Measurements from ENCODE around the gene CREB3L4. TPM values are rescaled to one million over a fixed set of nuclear protein-coding genes. Genes with fewer than 3 reads are reported as not detected.
A peak's percentile ranks its signal among the peaks of the same experiment; 100 is the strongest.

Gene CREB3L4
- total and polyA plus RNA-seq, 2 of the 13 experiments (the other 11 are each of a cell fraction or from before 2014, with no cell fraction given), result 9.9 to 18.7 TPM

DNA sequence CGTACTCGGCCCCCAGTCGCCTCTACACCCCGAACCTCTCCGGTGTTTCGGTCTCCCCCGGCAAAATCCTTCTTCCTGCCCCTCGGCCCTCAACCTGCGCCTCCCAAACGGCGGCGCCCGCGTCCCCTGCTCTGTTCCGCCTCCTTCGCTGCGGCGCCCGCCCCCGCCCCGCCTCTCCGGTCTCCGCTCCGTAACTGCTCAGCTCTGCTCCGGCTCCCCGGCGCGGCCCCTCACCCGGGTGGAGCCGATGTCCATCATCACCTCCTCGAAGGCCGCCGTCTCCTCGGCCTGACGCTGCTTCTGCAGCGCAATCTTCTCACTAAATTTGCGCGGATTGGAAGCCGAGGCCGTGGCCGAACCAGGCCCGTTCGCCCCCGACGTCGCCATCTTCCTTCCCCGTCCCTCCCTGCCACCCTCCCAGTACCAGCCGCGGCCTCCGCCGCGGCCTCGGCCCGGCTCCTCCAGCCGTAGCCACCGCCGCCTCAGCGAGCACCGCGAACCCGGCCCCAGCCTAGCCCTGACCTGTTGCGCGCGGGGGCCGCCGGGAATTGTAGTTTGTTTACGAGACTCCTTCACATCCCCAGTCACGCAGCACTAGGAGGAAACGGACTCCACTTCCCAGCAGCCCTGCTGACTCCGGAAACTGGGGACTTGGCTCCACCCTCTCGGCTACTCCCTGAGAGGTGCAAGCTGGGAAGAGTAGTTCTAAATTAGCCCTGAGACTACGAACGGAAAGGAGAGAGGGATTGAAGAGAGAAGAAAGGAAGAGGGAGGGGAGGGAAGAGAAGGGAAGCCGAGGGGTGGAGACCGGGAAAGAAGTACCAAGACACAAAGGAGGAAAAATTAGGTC is 9.4 kb upstream of the CREB3L4 start, which contains the start of gene CRTC2 (continued):
- TF ChIP-seq EHMT2 (IDR thresholded peaks at IDR 0.05; ENCODE audit: borderline replicate concordance, low read depth, low read length) (no peak), ZNF549 (CRISPR knock-in tag; IDR thresholded peaks at IDR 0.05) (0 out of 2 replicates have a peak, but pooled peaks have one; percentile 44), ARID2 (CRISPR knock-in tag; IDR thresholded peaks at IDR 0.05; ENCODE audit: borderline replicate concordance) (0 out of 2 replicates have a peak, but pooled peaks have one; percentile 45), RBM39 (IDR thresholded peaks at IDR 0.05; ENCODE audit: low read depth, low read length, poor library complexity, severe bottlenecking) (no peak), ZNF460 (CRISPR knock-in tag; IDR thresholded peaks at IDR 0.05; ENCODE audit: borderline replicate concordance) (peak; percentile 17; the same call in 1 of the 2 replicates), NAIF1 (CRISPR knock-in tag; IDR thresholded peaks at IDR 0.05; ENCODE audit: borderline replicate concordance) (no peak), SRSF4 (IDR thresholded peaks at IDR 0.05; ENCODE audit: low read depth, low read length, poor library complexity, severe bottlenecking) (no peak)

DNA sequence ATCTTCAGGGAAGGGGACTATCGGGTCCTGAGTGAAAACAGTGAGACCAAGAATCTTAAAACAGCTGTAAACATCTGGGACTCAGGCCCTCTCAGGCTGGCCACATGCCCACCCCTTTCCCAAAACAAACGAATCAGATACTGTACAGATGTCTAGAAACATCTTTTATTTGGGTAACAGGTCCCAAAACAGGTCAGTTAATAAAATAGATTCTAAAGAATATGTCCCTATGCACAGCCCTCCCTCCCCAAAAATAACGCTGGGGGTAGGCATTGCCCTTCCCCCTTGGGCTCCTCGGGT is 8.8 kb upstream of the CREB3L4 start:
- no TSS peak for BruUV-seq (replicated peaks)
- intact Hi-C loops (cut with micrococcal nuclease; ENCODE audit: unreplicated experiment) (loop anchor here (5.0 kb wide), 1 partner anchor 37 kb away; the partner anchor contains the start of gene GATAD2B), in situ Hi-C loops (cut with HindIII; ENCODE audit: extremely low pct_ligation_motif_present, low pct_unique_long_range_greater_than_20kb) (no loop called here)
- H3K9ac ChIP-seq (ENCODE audit: insufficient read depth, low read depth, low read length), result no peak overlapping the region
- peaks cover 7% of the 10 kb centered on the region; the same call in 1 of the 2 replicates for H4K20me1 ChIP-seq (ENCODE audit: insufficient read depth, low read length)
- H3K36me3 ChIP-seq (replicated peaks in 1 of 2; ENCODE audit: control insufficient read depth in 1 of 2, insufficient read depth in 2 of 2, low read length in 2 of 2), result peaks cover 0 to 16% of the 10 kb centered on the region in 2 experiments; a peak in 2 of 5 replicates
- ATAC-seq (no peak), DNase-seq (ENCODE audit: low spot score) (no peak), FAIRE-seq (no peak)
- H3K27me3 ChIP-seq (ENCODE audit: control insufficient read depth in 1 of 2, insufficient read depth in 2 of 2, low read length in 2 of 2), result peaks cover 0 to 7% of the 10 kb centered on the region in 2 experiments; a peak in 1 of 5 replicates
- no peak overlapping the region for H3K27ac ChIP-seq (ENCODE audit: extremely low read length, insufficient read depth, low read length)
- no peaks in the 10 kb centered on the region for H3K9me3 ChIP-seq (ENCODE audit: low read length)
- 62% methylated on average over 4 of the region's 4 CpGs for WGBS (ENCODE audit: low lambda C conversion rate)
- POLR2A ChIA-PET, result interaction anchor here (0.9 to 7.0 kb wide), 8 partner anchors 8 to 44 kb away, joined by 3 to 89 read pairs (median 10); partner anchors contain the start of genes CREB3L4, DENND4B, GATAD2B and JTB
- H3K4me2 ChIP-seq (ENCODE audit: low read depth, low read length), result peak overlapping the region; percentile 80
- CTCF ChIA-PET (ENCODE audit: low intra/inter-chr PET ratio, low total read pairs), result no interaction called here
- no peak overlapping the region for H2AFZ ChIP-seq (ENCODE audit: low read length)
- H3K4me1 ChIP-seq (ENCODE audit: insufficient read depth, low read length), result peaks cover 61% of the 10 kb centered on the region
- H3K4me3 ChIP-seq (replicated peaks in 1 of 3; ENCODE audit: insufficient read depth in 1 of 3, low read depth in 2 of 3, low read length in 3 of 3), result peak overlapping the region; percentile 20 to 56 (median 22); a peak in 3 of 6 replicates
- peaks cover 59% of the 10 kb centered on the region for H3K79me2 ChIP-seq (ENCODE audit: insufficient read depth, low read length)
- TF ChIP-seq, protein P1, sequence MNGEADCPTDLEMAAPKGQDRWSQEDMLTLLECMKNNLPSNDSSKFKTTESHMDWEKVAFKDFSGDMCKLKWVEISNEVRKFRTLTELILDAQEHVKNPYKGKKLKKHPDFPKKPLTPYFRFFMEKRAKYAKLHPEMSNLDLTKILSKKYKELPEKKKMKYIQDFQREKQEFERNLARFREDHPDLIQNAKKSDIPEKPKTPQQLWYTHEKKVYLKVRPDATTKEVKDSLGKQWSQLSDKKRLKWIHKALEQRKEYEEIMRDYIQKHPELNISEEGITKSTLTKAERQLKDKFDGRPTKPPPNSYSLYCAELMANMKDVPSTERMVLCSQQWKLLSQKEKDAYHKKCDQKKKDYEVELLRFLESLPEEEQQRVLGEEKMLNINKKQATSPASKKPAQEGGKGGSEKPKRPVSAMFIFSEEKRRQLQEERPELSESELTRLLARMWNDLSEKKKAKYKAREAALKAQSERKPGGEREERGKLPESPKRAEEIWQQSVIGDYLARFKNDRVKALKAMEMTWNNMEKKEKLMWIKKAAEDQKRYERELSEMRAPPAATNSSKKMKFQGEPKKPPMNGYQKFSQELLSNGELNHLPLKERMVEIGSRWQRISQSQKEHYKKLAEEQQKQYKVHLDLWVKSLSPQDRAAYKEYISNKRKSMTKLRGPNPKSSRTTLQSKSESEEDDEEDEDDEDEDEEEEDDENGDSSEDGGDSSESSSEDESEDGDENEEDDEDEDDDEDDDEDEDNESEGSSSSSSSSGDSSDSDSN (CRISPR knock-in tag; IDR thresholded peaks at IDR 0.05), result no peak
- TF ChIP-seq MED1 (CRISPR knock-in tag; IDR thresholded peaks at IDR 0.05) (no peak), HOXA5 (CRISPR knock-in tag; IDR thresholded peaks at IDR 0.05) (no peak)
- TF ChIP-seq, protein P2, sequence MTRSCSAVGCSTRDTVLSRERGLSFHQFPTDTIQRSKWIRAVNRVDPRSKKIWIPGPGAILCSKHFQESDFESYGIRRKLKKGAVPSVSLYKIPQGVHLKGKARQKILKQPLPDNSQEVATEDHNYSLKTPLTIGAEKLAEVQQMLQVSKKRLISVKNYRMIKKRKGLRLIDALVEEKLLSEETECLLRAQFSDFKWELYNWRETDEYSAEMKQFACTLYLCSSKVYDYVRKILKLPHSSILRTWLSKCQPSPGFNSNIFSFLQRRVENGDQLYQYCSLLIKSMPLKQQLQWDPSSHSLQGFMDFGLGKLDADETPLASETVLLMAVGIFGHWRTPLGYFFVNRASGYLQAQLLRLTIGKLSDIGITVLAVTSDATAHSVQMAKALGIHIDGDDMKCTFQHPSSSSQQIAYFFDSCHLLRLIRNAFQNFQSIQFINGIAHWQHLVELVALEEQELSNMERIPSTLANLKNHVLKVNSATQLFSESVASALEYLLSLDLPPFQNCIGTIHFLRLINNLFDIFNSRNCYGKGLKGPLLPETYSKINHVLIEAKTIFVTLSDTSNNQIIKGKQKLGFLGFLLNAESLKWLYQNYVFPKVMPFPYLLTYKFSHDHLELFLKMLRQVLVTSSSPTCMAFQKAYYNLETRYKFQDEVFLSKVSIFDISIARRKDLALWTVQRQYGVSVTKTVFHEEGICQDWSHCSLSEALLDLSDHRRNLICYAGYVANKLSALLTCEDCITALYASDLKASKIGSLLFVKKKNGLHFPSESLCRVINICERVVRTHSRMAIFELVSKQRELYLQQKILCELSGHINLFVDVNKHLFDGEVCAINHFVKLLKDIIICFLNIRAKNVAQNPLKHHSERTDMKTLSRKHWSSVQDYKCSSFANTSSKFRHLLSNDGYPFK (CRISPR knock-in tag; IDR thresholded peaks at IDR 0.05; ENCODE audit: borderline replicate concordance), result no peak
- TF ChIP-seq, protein P3, sequence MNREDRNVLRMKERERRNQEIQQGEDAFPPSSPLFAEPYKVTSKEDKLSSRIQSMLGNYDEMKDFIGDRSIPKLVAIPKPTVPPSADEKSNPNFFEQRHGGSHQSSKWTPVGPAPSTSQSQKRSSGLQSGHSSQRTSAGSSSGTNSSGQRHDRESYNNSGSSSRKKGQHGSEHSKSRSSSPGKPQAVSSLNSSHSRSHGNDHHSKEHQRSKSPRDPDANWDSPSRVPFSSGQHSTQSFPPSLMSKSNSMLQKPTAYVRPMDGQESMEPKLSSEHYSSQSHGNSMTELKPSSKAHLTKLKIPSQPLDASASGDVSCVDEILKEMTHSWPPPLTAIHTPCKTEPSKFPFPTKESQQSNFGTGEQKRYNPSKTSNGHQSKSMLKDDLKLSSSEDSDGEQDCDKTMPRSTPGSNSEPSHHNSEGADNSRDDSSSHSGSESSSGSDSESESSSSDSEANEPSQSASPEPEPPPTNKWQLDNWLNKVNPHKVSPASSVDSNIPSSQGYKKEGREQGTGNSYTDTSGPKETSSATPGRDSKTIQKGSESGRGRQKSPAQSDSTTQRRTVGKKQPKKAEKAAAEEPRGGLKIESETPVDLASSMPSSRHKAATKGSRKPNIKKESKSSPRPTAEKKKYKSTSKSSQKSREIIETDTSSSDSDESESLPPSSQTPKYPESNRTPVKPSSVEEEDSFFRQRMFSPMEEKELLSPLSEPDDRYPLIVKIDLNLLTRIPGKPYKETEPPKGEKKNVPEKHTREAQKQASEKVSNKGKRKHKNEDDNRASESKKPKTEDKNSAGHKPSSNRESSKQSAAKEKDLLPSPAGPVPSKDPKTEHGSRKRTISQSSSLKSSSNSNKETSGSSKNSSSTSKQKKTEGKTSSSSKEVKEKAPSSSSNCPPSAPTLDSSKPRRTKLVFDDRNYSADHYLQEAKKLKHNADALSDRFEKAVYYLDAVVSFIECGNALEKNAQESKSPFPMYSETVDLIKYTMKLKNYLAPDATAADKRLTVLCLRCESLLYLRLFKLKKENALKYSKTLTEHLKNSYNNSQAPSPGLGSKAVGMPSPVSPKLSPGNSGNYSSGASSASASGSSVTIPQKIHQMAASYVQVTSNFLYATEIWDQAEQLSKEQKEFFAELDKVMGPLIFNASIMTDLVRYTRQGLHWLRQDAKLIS (CRISPR knock-in tag; IDR thresholded peaks at IDR 0.05), result no peak

All from HepG2 (cell line).